HG02970 (cell line): ENCODE data around the gene NDUFA3.

Experiments used
- ATAC-seq: cut with Tn5 transposase; IDR thresholded peaks from one replicate; pipeline ENCODE4 v1.9.1; 2021; ENCODE audit warnings: mild to moderate bottlenecking, moderate library complexity, moderate number of reproducible peaks; ENCODE audit not compliant: unreplicated experiment, low FRiP score

Gene NDUFA3

GRCh38 chr19:54136864-54137698 is 34.4 kb downstream of the NDUFA3 start:
- ATAC-seq: peak; percentile 83

GRCh38 chr19:54137699-54138488 is 35.2 kb downstream of the NDUFA3 start, which contains the start of gene CNOT3:
CNOT3 (plus strand) TSS chr19:54137762; CDS start chr19:54142979, 5,217 bp downstream.
- ATAC-seq: no peak

DNA sequence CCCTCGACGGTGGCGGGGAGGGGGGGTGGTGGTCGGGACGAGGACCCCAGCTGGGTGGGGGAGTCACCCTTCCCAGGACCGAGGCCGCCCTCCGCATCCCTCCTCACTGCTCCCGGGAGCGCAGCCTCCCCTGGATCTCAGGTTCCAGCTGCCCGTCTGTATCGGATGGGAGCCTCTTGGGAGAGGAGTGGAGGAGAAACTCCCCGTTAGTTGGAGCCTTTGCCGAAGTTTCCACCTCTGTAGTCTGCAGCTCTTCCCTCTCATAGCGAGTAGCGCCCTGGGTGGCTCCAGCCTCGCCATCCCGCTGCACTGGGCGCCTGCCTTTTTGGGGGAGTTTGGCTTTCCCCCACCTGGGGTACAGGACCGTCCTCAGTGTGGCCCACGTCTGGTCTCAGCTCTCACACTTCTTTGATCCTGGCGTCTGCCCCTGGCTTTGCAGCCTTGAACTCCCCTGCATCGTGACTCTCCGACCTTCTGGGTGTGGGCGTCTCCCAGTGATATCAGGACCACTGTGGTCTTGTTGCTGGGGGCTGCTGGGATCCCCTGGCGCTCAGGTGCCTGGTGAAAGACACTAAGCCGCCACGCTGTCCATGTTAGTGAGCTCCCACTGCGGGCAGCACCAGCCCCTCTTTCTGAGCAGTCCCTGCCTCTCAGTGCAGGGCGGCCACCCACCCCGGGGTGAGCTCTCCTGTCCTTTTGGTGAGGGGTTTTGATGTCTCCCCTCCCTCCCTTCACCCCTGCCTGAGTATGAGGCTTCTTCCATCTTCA is 36.0 kb downstream of the NDUFA3 start:
- no peak for ATAC-seq

DNA sequence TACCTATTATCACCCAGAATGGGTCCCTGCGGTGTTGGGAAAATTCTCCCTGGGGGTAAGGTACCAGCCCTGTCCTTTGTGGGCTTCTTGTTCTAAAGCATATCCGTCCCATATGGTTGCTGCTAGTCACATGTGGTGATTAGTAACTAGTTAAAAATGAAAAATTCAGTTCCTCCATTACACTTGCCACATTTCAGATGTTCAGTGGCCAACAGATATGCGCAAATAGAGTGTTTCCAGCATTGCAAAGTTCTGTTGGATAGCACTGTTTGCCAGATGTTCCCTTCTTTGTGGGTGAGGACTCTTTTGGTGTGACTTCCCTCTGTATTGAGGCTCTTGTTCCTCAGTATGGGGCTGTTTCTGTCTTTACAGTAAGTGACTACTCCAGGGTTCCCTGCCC is 38.7 kb downstream of the NDUFA3 start:
- no peak for ATAC-seq

GRCh38 chr19:54142166-54142780 is 39.6 kb downstream of the NDUFA3 start:
- ATAC-seq: no peak

- ATAC-seq: no peak
These were observed 43.0 kb downstream of the NDUFA3 start for GRCh38 chr19:54145541-54146158.

DNA sequence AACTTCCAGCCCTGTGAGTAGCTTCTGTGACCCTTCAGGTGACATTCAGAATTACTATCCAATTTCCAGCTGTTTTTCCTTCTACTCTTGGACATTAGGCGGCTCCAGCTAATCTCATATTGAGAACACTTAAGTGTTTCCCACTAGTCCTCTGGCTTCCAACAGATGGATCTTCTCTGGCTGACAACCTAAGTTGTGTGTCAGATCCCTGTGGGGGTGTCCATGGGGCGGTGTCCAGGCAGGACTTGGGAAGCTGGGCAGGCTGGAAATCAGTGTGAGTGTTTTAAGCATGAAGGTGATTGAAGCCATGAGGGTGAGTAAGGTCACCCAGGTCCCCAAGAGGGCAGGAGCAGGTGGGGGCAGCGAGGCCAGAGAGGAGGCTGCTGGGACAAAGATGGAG is 45.0 kb downstream of the NDUFA3 start:
- ATAC-seq: no peak

DNA sequence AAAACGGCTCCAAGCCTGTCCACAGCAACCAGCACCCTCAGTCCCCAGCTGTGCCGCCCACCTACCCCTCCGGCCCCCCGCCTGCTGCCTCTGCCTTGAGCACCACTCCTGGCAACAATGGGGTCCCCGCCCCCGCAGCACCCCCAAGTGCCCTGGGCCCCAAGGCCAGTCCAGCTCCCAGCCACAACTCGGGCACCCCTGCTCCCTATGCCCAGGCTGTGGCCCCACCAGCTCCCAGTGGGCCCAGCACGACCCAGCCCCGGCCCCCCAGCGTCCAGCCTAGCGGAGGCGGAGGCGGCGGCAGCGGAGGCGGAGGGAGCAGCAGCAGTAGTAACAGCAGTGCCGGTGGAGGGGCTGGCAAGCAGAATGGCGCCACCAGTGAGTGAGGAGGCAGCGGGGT is 45.5 kb downstream of the NDUFA3 start:
- ATAC-seq: no peak

DNA sequence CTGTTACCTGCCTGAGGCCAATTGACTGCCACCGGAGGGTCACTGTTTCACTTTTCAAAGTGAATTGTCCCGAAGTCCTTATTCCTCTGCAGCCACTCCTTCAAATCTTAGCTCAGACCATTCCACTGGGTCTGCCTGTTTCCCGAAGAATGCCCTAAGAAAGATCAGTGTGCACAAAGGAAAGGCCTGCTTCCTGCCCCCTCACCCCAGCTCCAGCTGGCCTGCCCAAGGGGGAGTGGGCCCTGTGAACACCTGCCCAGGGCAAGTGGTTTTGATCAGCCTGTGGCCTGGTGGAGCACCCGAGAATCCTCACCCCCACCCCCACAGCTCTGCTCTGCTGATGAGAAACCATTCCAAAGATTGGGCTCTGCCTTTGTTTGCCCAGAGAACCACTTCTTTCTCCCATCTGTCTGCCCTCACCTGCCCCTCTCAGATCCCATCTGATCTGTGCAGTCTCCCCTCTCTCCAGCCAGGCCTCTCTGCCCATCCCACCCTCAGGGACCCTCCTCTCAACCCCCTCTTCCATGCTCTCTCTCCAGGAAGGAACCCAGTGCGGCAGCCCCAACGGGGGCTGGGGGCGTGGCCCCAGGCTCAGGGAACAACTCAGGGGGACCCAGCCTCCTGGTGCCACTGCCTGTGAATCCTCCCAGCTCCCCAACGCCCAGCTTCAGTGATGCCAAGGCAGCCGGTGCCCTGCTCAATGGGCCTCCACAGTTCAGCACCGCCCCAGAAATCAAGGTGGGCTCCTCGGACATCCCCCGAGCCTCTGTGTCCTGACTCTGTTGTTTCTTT is 46.6 kb downstream of the NDUFA3 start:
- no peak for ATAC-seq

DNA sequence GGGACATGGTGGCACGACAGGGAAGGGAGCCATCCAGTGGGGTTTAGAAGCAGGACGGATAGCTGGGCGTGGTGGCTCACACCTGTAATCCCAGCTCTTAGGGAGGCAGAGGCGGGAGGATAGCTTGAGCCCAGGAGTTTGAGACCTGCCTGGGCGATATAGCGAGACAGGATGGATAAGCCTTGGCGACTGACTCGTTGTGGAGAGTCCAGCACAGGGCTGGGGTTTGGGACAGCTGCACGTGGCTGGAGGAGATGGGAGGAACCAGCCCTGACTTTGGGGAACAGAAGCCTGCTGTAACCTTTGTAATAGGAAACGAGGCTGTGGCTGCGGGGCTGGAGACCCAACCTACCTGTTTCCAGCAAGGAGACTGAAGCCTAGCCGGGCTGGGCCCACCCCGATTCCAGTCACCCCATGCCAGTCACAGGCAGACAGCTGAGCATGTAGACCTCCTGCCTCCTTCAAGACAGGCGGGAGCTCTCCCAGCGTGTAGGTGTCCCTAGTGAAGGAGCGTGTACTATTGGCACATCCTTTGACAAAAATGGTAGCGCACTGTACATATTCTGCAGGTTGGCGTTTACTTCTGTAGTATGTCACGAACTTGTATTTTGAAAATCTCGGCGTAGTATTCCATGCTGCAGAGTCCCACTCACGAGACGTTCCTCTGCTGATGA is 48.8 kb downstream of the NDUFA3 start:
- no peak for ATAC-seq

DNA sequence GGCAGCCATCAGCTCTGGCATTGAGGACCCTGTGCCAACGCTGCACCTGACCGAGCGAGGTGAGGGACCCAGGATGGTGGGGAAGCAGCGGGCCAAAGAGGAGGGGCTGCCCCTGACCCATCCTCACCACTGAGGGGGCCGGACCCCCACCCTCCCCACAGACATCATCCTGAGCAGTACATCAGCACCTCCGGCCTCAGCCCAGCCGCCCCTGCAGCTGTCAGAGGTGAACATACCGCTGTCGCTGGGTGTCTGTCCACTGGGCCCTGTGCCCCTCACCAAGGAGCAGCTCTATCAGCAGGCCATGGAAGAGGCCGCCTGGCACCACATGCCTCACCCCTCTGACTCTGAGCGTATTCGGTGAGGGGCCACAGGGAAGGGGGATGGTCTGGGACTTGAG is 49.6 kb downstream of the NDUFA3 start:
- no peak for ATAC-seq

DNA sequence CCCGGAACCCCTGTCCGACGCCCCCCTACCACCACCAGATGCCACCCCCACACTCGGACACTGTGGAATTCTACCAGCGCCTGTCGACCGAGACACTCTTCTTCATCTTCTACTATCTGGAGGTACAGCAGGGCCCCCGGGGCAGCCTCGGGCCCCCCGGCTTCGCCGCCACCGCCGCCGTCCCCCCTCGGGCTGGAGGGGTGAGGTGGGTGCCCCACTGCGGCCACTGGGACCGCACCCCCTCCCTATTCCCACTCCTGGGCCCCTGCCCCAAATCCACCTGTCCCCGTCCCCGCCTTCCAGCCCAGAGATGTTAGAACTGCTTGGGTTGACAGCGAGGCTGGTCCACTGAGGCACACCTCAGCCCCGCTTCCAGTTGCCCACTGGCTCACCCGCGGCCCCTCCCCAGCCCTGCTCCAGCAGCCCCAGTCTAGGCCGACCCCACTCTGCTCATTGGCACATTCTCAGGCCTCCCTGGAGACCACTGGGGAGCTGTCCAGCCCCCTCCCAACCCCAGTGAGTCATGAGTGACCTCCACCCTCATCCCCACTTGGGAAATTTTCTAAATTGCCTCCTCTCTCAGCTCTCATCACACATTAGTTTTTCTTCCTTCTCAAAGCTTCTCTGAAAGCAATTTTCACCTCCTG is 50.3 kb downstream of the NDUFA3 start:
- ATAC-seq: no peak

- ATAC-seq: no peak
These were observed 51.2 kb downstream of the NDUFA3 start for GRCh38 chr19:54153731-54154326.

DNA sequence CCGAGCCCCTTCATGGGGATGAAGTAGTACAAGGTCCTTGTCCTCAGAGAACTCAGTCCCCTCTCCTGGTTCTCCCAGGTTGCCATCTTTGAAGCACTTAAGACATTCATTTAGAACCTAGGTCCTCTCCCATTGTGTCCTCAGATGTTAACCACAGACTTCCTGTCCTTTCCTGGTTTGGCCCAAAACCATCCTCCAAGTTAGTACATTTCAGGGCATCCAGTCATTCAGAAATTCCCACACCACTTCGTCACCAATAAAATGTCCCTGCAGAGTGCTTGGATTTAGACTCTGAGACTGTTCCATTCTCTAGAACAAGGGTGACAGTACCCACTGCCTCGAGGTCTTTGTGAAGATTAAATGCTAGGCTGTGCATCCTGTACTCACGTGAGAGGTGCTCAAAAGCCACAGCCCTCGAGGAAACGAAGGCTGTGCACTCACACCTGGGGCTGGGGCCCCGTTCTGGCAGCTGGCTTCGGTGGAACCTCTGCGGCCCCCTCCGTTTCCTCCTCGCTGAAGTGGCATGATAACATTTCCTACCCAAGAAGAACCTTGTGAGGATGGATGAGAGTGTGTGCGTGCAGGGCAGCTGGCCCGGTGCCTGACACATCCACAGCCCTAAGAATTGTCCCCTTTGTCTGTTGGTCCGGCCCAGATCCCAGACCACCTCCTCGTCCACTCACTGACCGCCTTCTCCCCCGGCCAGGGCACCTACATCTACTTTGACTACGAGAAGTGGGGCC is 52.1 kb downstream of the NDUFA3 start:
- no peak for ATAC-seq

DNA sequence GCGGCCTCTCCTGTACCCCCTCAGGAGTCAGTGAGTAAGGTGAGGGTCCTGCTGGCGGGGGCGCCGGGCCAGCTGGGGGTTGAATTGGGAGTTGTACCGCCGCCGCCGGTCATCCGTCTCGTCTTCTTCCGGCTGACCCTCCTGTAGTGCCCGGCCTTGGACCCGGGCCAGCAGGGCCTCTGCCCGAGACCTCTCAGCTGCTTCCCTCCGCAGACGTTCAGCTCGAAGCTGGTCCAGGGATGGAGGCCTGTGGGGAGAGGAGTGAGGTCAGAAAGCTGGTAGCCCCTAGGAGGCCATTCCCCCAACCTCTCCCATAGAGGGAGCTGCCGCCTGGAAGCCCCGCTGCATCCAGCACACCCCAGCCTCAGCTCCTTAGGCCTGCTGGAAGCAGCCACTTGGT is 53.0 kb downstream of the NDUFA3 start:
- ATAC-seq: no peak

- no peak for ATAC-seq
These were observed 53.8 kb downstream of the NDUFA3 start for GRCh38 chr19:54156490-54156889.

DNA sequence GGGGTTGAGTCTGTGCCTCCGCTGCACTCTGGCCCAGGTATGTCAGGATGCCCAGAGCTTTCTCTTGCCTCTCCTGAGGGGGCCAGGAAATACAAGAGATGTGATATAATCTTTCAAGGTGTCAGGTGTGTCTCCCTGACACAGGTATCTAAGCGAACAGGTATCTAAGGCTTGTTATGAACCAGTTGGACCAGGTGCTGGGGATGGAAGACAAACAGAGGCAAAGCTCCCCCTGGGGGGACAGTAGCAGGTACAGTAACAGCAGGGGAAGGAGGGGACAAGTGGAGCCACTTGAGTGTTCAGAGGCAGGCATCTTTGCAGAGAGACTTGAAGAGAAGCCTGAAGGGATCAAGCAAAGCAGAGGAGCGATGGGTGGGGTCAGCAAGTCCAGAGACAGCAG is 54.3 kb downstream of the NDUFA3 start:
- no peak for ATAC-seq
